OCI-LY3 (cell line): ENCODE results near the gene SLC22A5.

Source experiments
- H2AFZ ChIP-seq: fragments of 200-600, 300-600 bp; shearing (Covaris generic); 2 replicates; pipeline ENCODE4 v1.6.0; 2014; ENCODE audit warnings: antibody characterized with exemption, low read depth, low read length
- H3K27ac ChIP-seq: fragments of 200-600, 300-600 bp; sonication (generic); 2 replicates; pipeline ENCODE4 v1.5.1; 2014; ENCODE audit warnings: mild to moderate bottlenecking, low read length, moderate library complexity, mixed read lengths
- H3K27me3 ChIP-seq: fragments of 200-600, 300-600 bp; sonication (generic); 2 replicates; pipeline ENCODE4 v1.6.1; 2014; ENCODE audit warnings: low read depth, low read length, mixed read lengths
- H3K36me3 ChIP-seq: fragments of 200-600, 300-600 bp; sonication (generic); replicated peaks from 2 replicates; pipeline ENCODE3; 2014; ENCODE audit warnings: low read depth, low read length, mixed read lengths
- H3K4me1 ChIP-seq: fragments of 300-600, 200-600 bp; sonication (generic); 2 replicates; pipeline ENCODE4 v1.6.1; 2014; ENCODE audit warnings: low read length, mixed read lengths
- H3K4me2 ChIP-seq: fragments of 200-600, 300-600 bp; sonication (generic); 2 replicates; pipeline ENCODE4 v1.6.1; 2014; ENCODE audit warnings: low read length, mixed read lengths
- H3K4me3 ChIP-seq: fragments of 300-600, 200-600 bp; sonication (generic); 2 replicates; pipeline ENCODE4 v1.5.1; 2014; ENCODE audit warnings: antibody characterized with exemption, mild to moderate bottlenecking, low read length, moderate library complexity
- H3K79me2 ChIP-seq: fragments of 300-600, 200-600 bp; shearing (Covaris generic); 2 replicates; pipeline ENCODE4 v1.6.1; 2014; ENCODE audit warnings: mild to moderate bottlenecking, low read length, mixed read lengths
- H3K9ac ChIP-seq: fragments of 300-600, 200-600 bp; shearing (Covaris generic); 2 replicates; pipeline ENCODE4 v1.6.0; 2014; ENCODE audit warnings: mild to moderate bottlenecking, low read length, moderate library complexity
- H3K9me3 ChIP-seq: fragments of 200-600, 300-600 bp; shearing (Covaris generic); 2 replicates; pipeline ENCODE4 v1.6.1; 2014; ENCODE audit warnings: low read length, mixed read lengths; ENCODE audit not compliant: insufficient read depth
- H4K20me1 ChIP-seq: fragments of 200-600, 300-600 bp; sonication (generic); 2 replicates; pipeline ENCODE4 v1.6.1; 2016; ENCODE audit warnings: low read length, mixed read lengths; ENCODE audit not compliant: insufficient read depth
- EZH2phosphoT487 ChIP-seq: fragments of 200-600 bp; shearing (Covaris generic); IDR thresholded peaks from 2 replicates; pipeline ENCODE4 v1.6.1; 2018; ENCODE audit warnings: antibody characterized with exemption, mixed run types, low read depth
- TF ChIP-seq, protein P1 (sequence below): fragments of 200-600, 300-600 bp; sonication (generic); IDR thresholded peaks from 2 replicates; pipeline ENCODE4 v1.5.1; 2014; ENCODE audit warnings: antibody characterized with exemption, low read length, low read depth

The SLC22A5 gene

GRCh38 chr5:132391870-132392269, 22.4 kb downstream of the SLC22A5 start:
- Histone ChIP-seq H3K9me3 (no peaks in the 10 kb centered on the region), H3K4me2 (no peak overlapping the region), H2AFZ (no peak overlapping the region), H3K9ac (no peak overlapping the region), H3K27me3 (no peaks in the 10 kb centered on the region), H3K4me3 (no peak overlapping the region), H4K20me1 (no peaks in the 10 kb centered on the region), H3K27ac (no peak overlapping the region), H3K79me2 (no peaks in the 10 kb centered on the region), H3K36me3 (no peaks in the 10 kb centered on the region), H3K4me1 (peaks cover 14% of the 10 kb centered on the region)
- no peak for TF ChIP-seq EZH2phosphoT487
- TF ChIP-seq, protein P1, sequence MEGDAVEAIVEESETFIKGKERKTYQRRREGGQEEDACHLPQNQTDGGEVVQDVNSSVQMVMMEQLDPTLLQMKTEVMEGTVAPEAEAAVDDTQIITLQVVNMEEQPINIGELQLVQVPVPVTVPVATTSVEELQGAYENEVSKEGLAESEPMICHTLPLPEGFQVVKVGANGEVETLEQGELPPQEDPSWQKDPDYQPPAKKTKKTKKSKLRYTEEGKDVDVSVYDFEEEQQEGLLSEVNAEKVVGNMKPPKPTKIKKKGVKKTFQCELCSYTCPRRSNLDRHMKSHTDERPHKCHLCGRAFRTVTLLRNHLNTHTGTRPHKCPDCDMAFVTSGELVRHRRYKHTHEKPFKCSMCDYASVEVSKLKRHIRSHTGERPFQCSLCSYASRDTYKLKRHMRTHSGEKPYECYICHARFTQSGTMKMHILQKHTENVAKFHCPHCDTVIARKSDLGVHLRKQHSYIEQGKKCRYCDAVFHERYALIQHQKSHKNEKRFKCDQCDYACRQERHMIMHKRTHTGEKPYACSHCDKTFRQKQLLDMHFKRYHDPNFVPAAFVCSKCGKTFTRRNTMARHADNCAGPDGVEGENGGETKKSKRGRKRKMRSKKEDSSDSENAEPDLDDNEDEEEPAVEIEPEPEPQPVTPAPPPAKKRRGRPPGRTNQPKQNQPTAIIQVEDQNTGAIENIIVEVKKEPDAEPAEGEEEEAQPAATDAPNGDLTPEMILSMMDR: no peak

GRCh38 chr5:132392411-132392810, 22.9 kb downstream of the SLC22A5 start:
- TF ChIP-seq, protein P1: no peak
- TF ChIP-seq EZH2phosphoT487: no peak
- Histone ChIP-seq H4K20me1 (no peaks in the 10 kb centered on the region), H3K36me3 (no peaks in the 10 kb centered on the region), H3K9me3 (no peaks in the 10 kb centered on the region), H3K4me2 (no peak overlapping the region), H3K9ac (no peak overlapping the region), H3K27ac (no peak overlapping the region), H2AFZ (no peak overlapping the region), H3K4me1 (peaks cover 8% of the 10 kb centered on the region), H3K27me3 (no peaks in the 10 kb centered on the region), H3K79me2 (no peaks in the 10 kb centered on the region), H3K4me3 (no peak overlapping the region)

DNA sequence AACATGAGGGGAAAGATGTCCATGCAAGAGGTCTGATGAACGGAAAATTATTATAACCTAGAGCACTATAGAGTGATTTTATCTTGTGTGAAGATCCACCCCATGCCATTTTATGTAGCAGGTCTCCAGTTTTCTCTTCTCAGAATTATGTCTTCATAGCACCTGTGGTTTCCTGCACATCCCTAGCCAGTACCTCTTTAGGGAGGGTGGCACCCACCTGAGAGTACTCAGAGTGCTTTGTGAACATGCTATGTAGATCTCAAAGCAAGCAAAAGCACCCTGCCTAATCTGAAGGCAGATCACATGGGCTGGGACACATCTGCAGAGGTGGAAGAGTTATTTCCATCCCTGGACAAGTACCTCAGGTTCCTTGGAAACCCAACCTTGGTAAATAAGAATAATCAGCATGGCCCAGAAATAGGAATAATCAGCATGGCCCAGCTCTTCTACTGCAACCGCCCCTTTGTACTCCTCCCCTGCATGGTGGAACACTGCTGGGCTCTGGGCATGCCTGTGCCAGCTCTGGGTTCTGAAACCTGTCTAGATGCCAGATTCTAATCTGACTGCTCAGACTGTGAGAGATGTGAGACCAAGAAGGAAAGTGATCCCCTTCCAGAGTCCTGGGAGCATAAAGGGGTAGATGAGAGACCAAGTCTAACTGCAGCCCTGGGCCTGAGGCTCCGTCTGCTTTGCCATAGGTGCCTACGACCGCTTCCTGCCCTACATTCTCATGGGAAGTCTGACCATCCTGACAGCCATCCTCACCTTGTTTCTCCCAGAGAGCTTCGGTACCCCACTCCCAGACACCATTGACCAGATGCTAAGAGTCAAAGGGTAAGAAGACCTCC, 23.7 kb downstream of the SLC22A5 start:
- Histone ChIP-seq H3K27ac (no peak overlapping the region), H4K20me1 (no peaks in the 10 kb centered on the region), H3K36me3 (no peaks in the 10 kb centered on the region), H3K4me3 (no peak overlapping the region), H2AFZ (no peak overlapping the region), H3K79me2 (no peaks in the 10 kb centered on the region), H3K4me1 (peaks cover under 1% of the 10 kb centered on the region; the same call in 1 of the 2 replicates), H3K9ac (no peak overlapping the region), H3K4me2 (no peak overlapping the region), H3K27me3 (no peaks in the 10 kb centered on the region), H3K9me3 (no peaks in the 10 kb centered on the region)
- TF ChIP-seq, protein P1: no peak
- TF ChIP-seq EZH2phosphoT487: no peak

DNA sequence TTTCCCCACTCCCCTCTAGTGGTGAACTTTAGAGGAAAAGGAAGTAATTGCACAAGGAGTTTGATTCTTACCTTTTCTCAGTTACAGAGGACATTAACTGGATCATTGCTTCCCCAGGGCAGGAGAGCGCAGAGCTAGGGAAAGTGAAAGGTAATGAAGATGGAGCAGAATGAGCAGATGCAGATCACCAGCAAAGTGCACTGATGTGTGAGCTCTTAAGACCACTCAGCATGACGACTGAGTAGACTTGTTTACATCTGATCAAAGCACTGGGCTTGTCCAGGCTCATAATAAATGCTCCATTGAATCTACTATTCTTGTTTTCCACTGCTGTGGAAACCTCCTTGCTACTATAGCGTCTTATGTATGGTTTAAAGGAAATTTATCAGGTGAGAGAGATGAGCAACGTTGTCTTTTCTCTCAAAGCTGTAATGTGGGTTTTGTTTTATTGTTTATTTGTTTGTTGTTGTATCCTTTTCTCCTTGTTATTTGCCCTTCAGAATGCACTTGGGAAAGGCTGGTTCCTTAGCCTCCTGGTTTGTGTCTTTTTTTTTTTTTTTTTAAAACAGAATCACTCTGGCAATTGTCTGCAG, 25.3 kb downstream of the SLC22A5 start:
- H3K4me3 ChIP-seq: no peak overlapping the region
- H2AFZ ChIP-seq: no peak overlapping the region
- H3K79me2 ChIP-seq: no peaks in the 10 kb centered on the region
- TF ChIP-seq, protein P1: no peak
- TF ChIP-seq EZH2phosphoT487: no peak
- no peak overlapping the region for H3K9ac ChIP-seq
- no peaks in the 10 kb centered on the region for H4K20me1 ChIP-seq
- H3K27ac ChIP-seq: no peak overlapping the region
- no peaks in the 10 kb centered on the region for H3K9me3 ChIP-seq
- H3K4me1 ChIP-seq: no peaks in the 10 kb centered on the region
- no peaks in the 10 kb centered on the region for H3K27me3 ChIP-seq
- no peak overlapping the region for H3K4me2 ChIP-seq
- no peaks in the 10 kb centered on the region for H3K36me3 ChIP-seq
